RPMI7951 (cell line): ENCODE data around the gene SDK2. TPM values are rescaled to one million over a fixed set of nuclear protein-coding genes. Genes with fewer than 3 reads are reported as not detected.

Experiments used
- DNase-seq: peaks from one replicate; pipeline ENCODE4 v3.0.0-alpha.2; 2012; ENCODE audit warnings: low read depth
- total RNA-seq: library from RNA; depleted of rRNA; stranded (reverse); fragments of >200 nt; shearing (Covaris generic); gene quantifications from 2 replicates; pipeline ENCODE4 v1.2.3, GENCODE V29; 2014

The SDK2 gene
- total RNA-seq, 1 experiment from 2014 or later: 1.1 TPM

GRCh38 chr17:73609758-73610157 is 34.5 kb downstream of the SDK2 start:
- DNase-seq: no peak

- DNase-seq: no peak
Observed at GRCh38 chr17:73609060-73609459, 35.2 kb downstream of the SDK2 start.

GRCh38 chr17:73605444-73605843 is 38.8 kb downstream of the SDK2 start:
- DNase-seq: no peak

- no peak for DNase-seq
Observed at GRCh38 chr17:73604476-73604875, 39.8 kb downstream of the SDK2 start.

- no peak for DNase-seq
Observed at GRCh38 chr17:73603971-73604370, 40.3 kb downstream of the SDK2 start.

GRCh38 chr17:73600103-73600871 is 44.0 kb downstream of the SDK2 start:
- DNase-seq: peak; percentile 63

- DNase-seq: no peak
Observed at GRCh38 chr17:73599599-73599998, 44.6 kb downstream of the SDK2 start.

- DNase-seq: no peak
Observed at GRCh38 chr17:73598212-73598611, 46.0 kb downstream of the SDK2 start.

- DNase-seq: no peak
Observed at GRCh38 chr17:73595931-73596330, 48.3 kb downstream of the SDK2 start.

GRCh38 chr17:73595479-73595878 is 48.8 kb downstream of the SDK2 start:
- peak; percentile 83 for DNase-seq

GRCh38 chr17:73595068-73595467 is 49.2 kb downstream of the SDK2 start:
- no peak for DNase-seq

GRCh38 chr17:73594598-73594997 is 49.6 kb downstream of the SDK2 start:
- no peak for DNase-seq

GRCh38 chr17:73594025-73594424 is 50.2 kb downstream of the SDK2 start:
- no peak for DNase-seq

GRCh38 chr17:73593249-73593965 is 50.8 kb downstream of the SDK2 start:
- DNase-seq: no peak

GRCh38 chr17:73592501-73592961 is 51.7 kb downstream of the SDK2 start:
- DNase-seq: peak; percentile 83

- DNase-seq: no peak
Observed at GRCh38 chr17:73592079-73592415, 52.2 kb downstream of the SDK2 start.

- DNase-seq: no peak
Observed at GRCh38 chr17:73591296-73592078, 52.8 kb downstream of the SDK2 start.

GRCh38 chr17:73589363-73589980 is 54.8 kb downstream of the SDK2 start:
- no peak for DNase-seq

GRCh38 chr17:73588891-73589290 is 55.4 kb downstream of the SDK2 start:
- peak; percentile 48 for DNase-seq

GRCh38 chr17:73588301-73588846 is 55.9 kb downstream of the SDK2 start:
- DNase-seq: peak; percentile 50

- peak; percentile 84 for DNase-seq
Observed at GRCh38 chr17:73586921-73587602, 57.2 kb downstream of the SDK2 start.
